Transverse colon (tissue), 4 donors: ENCODE data around the gene RBM17. TPM values are rescaled to one million over a fixed set of nuclear protein-coding genes. Genes with fewer than 3 reads are reported as not detected.
A peak's percentile ranks its signal among the peaks of the same experiment; 100 is the strongest.

ENCODE experiments used
- DNase-seq: peaks from one replicate; pipeline ENCODE4 v3.0.0-alpha.2; 2019
- H3K27ac ChIP-seq, 4 donors: fragments of 200-600 bp; sonication (generic); 2 replicates each; pipeline ENCODE4 v1.5.1; 2016 to 2018; ENCODE audit warnings: inconsistent platforms in 4 of 4
- H3K27me3 ChIP-seq: fragments of 200-600 bp; sonication (generic); 2 replicates; pipeline ENCODE4 v1.5.1; 2017; ENCODE audit warnings: inconsistent platforms
- H3K36me3 ChIP-seq, 4 donors: fragments of 200-600 bp; sonication (generic); 2 replicates each; pipeline ENCODE4 v1.5.1; 2017 to 2019; ENCODE audit warnings: inconsistent platforms in 4 of 4
- H3K4me1 ChIP-seq, 4 donors: fragments of 200-600 bp; sonication (generic); 2 replicates each; pipeline ENCODE4 v1.5.1; 2017 to 2020; ENCODE audit warnings: inconsistent platforms in 4 of 4
- H3K4me3 ChIP-seq, 4 donors: fragments of 200-600 bp; sonication (generic); 1 replicate in 1 of 4; 2 replicates in 3 of 4; pipeline versions ENCODE4 v1.5.1 to v1.6.1; 2017 to 2019; ENCODE audit warnings: inconsistent platforms in 4 of 4
- H3K9me3 ChIP-seq, 2 donors: fragments of 200-600 bp; sonication (generic); 2 replicates each; pipeline ENCODE4 v1.5.1; 2017 to 2019; ENCODE audit warnings: inconsistent platforms in 2 of 2
- CTCF ChIP-seq, 5 experiments: fragments of 200-600 bp in 3 of 5; fragments of 450-650 bp in 2 of 5; sonication (generic) in 3 of 5; IDR thresholded peaks; 1 replicate in 2 of 5; 2 replicates in 3 of 5; pipeline ENCODE4 v1.5.1; 2016 to 2017; ENCODE audit warnings: antibody characterized with exemption in 5 of 5, inconsistent platforms in 3 of 5, mild to moderate bottlenecking in 2 of 5, moderate library complexity in 1 of 5
- EP300 ChIP-seq: sonication (generic); formaldehyde crosslinking; IDR thresholded peaks from one replicate; pipeline ENCODE4 v1.6.1; 2017; ENCODE audit warnings: antibody characterized with exemption, low read depth
- POLR2A ChIP-seq: fragments of 450-650 bp; IDR thresholded peaks from one replicate; pipeline ENCODE4 v1.6.1; 2016; ENCODE audit warnings: antibody characterized with exemption, mild to moderate bottlenecking, moderate library complexity
- POLR2AphosphoS5 ChIP-seq, 3 donors: sonication (generic); formaldehyde crosslinking; IDR thresholded peaks; one replicate each; pipeline ENCODE4 v1.6.1; 2016; ENCODE audit warnings: antibody characterized with exemption in 3 of 3
- WGBS, 2 donors: methylation state at CpG; one replicate each; pipeline ENCODE4 v1.1.5; 2018; ENCODE audit warnings: low coverage in 1 of 2; 5-methylcytosine and 5-hydroxymethylcytosine counted together
- in situ Hi-C, 4 donors: fragments of 200-750 bp; cut with MboI; loops; one replicate each; pipeline versions ENCODE4 v1.15.0 to v1.15.1; 2017; ENCODE audit warnings: low sequenced_read_pairs in 3 of 4, low pct_ligation_motif_present in 1 of 4, low pct_unique_long_range_greater_than_20kb in 1 of 4
- intact Hi-C: fragments of 100-400 bp; cut with DNase I; formaldehyde crosslinking; loops from one replicate; pipeline ENCODE4 v1.15.1; 2023; ENCODE audit warnings: low total_unique reads
- total RNA-seq, 4 donors: library from RNA; depleted of rRNA; stranded (reverse); fragments of >200 nt; gene quantifications; one replicate each; pipeline ENCODE4 v1.1.0, GENCODE V29; 2016

Gene RBM17
- total RNA-seq, 4 donors from 2014 or later = 45.0 to 80.7 (median 64.7) TPM

- WGBS, 2 donors = 56% methylated on average over 22 of the region's 22 CpGs; no CpG with 5 or more reads in 1 of the 2 donors
- in situ Hi-C loops (no loop called here), intact Hi-C loops (no loop called here)
These were observed 62.5 kb downstream of the RBM17 start for GRCh38 chr10:6151087-6151977.

GRCh38 chr10:6153845-6154244, 65.0 kb downstream of the RBM17 start:
- Histone ChIP-seq H3K27ac (no peak overlapping the region), H3K9me3 (no peaks in the 10 kb centered on the region), H3K36me3 (no peaks in the 10 kb centered on the region), H3K27me3 (no peaks in the 10 kb centered on the region), H3K4me3 (no peak overlapping the region), H3K4me1 (peaks cover 0 to 8% (median 3%) of the 10 kb centered on the region in 4 donors)
- TF ChIP-seq POLR2AphosphoS5 (IDR thresholded peaks at IDR 0.05) = no peak
- no peak for TF ChIP-seq POLR2A
- TF ChIP-seq EP300 = no peak
- no peak for TF ChIP-seq CTCF (IDR thresholded peaks at IDR 0.05)
- in situ Hi-C loops (no loop called here), intact Hi-C loops (no loop called here)
- WGBS, 2 donors = 84 to 97% methylated on average over 5 to 7 of the region's 7 CpGs
- no peak for DNase-seq

More at GRCh38 chr10:6151087-6151977, 62.5 kb downstream of the RBM17 start:
- no peaks in the 10 kb centered on the region for H3K9me3 ChIP-seq
- peak overlapping the region; percentile 38 to 58 (median 42) for H3K27ac ChIP-seq
- peak; percentile 57 for DNase-seq
- no peak for TF ChIP-seq POLR2A
- TF ChIP-seq POLR2AphosphoS5 (IDR thresholded peaks at IDR 0.05) = no peak
- peak; percentile 36 to 56 (median 49) for TF ChIP-seq CTCF (IDR thresholded peaks at IDR 0.05)
- H3K4me3 ChIP-seq = no peak overlapping the region
- H3K27me3 ChIP-seq = no peaks in the 10 kb centered on the region
- peaks cover 0 to 27% (median 10%) of the 10 kb centered on the region in 4 donors for H3K4me1 ChIP-seq
- no peaks in the 10 kb centered on the region for H3K36me3 ChIP-seq

- H3K36me3 ChIP-seq = no peaks in the 10 kb centered on the region
- intact Hi-C loops (no loop called here), in situ Hi-C loops (no loop called here)
- no peak for TF ChIP-seq EP300
- no peak for TF ChIP-seq POLR2AphosphoS5 (IDR thresholded peaks at IDR 0.05)
- TF ChIP-seq CTCF (IDR thresholded peaks at IDR 0.05) = no peak
- TF ChIP-seq POLR2A = no peak
- DNase-seq = no peak
- 97% methylated on average over 14 of the region's 14 CpGs; no CpG with 5 or more reads in 1 of the 2 donors for WGBS, 2 donors
- no peaks in the 10 kb centered on the region for H3K27me3 ChIP-seq
- H3K4me3 ChIP-seq = no peak overlapping the region
- H3K4me1 ChIP-seq = peaks cover 0 to 8% (median 3%) of the 10 kb centered on the region in 4 donors
- no peak overlapping the region for H3K27ac ChIP-seq
- no peaks in the 10 kb centered on the region for H3K9me3 ChIP-seq
These were observed 65.7 kb downstream of the RBM17 start for GRCh38 chr10:6154566-6154965.

- in situ Hi-C loops = no loop called here
- Histone ChIP-seq H3K4me1 (peaks cover 8 to 10% (median 9%) of the 10 kb centered on the region in 4 donors), H3K4me3 (no peak overlapping the region), H3K27ac (peak overlapping the region; percentile 52 to 67 (median 58)), H3K27me3 (no peaks in the 10 kb centered on the region), H3K9me3 (no peaks in the 10 kb centered on the region), H3K36me3 (no peaks in the 10 kb centered on the region)
- DNase-seq = no peak
- no peak for TF ChIP-seq POLR2AphosphoS5 (IDR thresholded peaks at IDR 0.05)
- TF ChIP-seq CTCF (IDR thresholded peaks at IDR 0.05) = no peak
- no peak for TF ChIP-seq POLR2A
- no peak for TF ChIP-seq EP300
- intact Hi-C loops = no loop called here
- 88 to 98% methylated on average over 6 to 7 of the region's 7 CpGs for WGBS, 2 donors
These were observed 69.4 kb downstream of the RBM17 start for GRCh38 chr10:6158276-6158675.
